Pancreas (tissue), 10 donors: ENCODE measurements around the gene KRTAP10-9. TPM values are rescaled to one million over a fixed set of nuclear protein-coding genes. Genes with fewer than 3 reads are reported as not detected.
A peak's percentile ranks its signal among the peaks of the same experiment; 100 is the strongest.
"Not testable (repeated sequence)": the region's sequence is repeated elsewhere in the genome, so short reads cannot be mapped to it uniquely, and the experiment has no call there.

Experiments used
- ATAC-seq, 4 donors: fragments of 200-7000 bp; cut with Tn5 transposase; one replicate each; pipeline versions ENCODE4 v1.8.0 to v1.9.1; 2020; ENCODE audit warnings: mild to moderate bottlenecking in 4 of 4, moderate library complexity in 4 of 4
- DNase-seq, 6 donors: peaks; one replicate each; pipeline ENCODE4 v3.0.0-alpha.2; 2020
- FAIRE-seq: peaks from 2 replicates; lab custom pipeline; 2012; peaks lifted over from hg19 to GRCh38; lab: Jason Lieb, UNC
- H3K27ac ChIP-seq, 4 donors: fragments of 200-600 bp; sonication (generic); 1 replicate in 3 of 4; 2 replicates in 1 of 4; pipeline versions ENCODE4 v1.5.0 to v1.8.0; 2020
- H3K27me3 ChIP-seq, 4 donors: fragments of 200-600 bp; one replicate each; pipeline ENCODE4 v1.8.0; 2021
- H3K36me3 ChIP-seq, 3 donors: fragments of 200-600 bp; sonication (generic) in 1 of 3; one replicate each; pipeline versions ENCODE4 v1.5.0 to v1.8.0; 2020 to 2021
- H3K4me1 ChIP-seq, 3 donors: fragments of 200-600 bp; one replicate each; pipeline ENCODE4 v1.8.0; 2021
- H3K4me3 ChIP-seq, 4 donors: fragments of 200-600 bp; sonication (generic) in 2 of 4; one replicate each; pipeline versions ENCODE4 v1.5.0 to v1.8.0; 2020 to 2021
- H3K9me3 ChIP-seq, 4 donors: fragments of 200-600 bp; one replicate each; pipeline ENCODE4 v1.8.0; 2021
- WGBS, 2 donors: extraction: QIAGEN DNeasy Blood & Tissue Kit; methylation state at CpG; one replicate each; pipeline ENCODE4 v1.1.7; 2013; 5-methylcytosine and 5-hydroxymethylcytosine counted together
- intact Hi-C, 3 donors: fragments of 100-400 bp; cut with DNase I; formaldehyde crosslinking; loops; one replicate each; pipeline versions ENCODE4 v1.11.1 to v1.14.2; 2022
- polyA plus RNA-seq, 2 donors: library from polyadenylated mRNA; stranded (reverse); fragments of 200-250 nt; gene quantifications; one replicate each; pipeline ENCODE4 v1.2.3, GENCODE V29; 2013
- total RNA-seq, 6 donors: library from RNA; stranded (reverse); fragmentation: NEBNext Ultra II Directional in 4 of 6; extraction: Animal tissue kit (Norgen Biotek cat#: 25700) in 4 of 6; gene quantifications; one replicate each; pipeline versions ENCODE4 v1.2.1 to v1.2.4, GENCODE V29; 2021 to 2023
- TF ChIP-seq, protein P1 (sequence below), 4 donors: fragments of 200-600 bp; sonication (generic) in 3 of 4; IDR thresholded peaks; one replicate each; pipeline versions ENCODE4 v1.5.0 to v1.8.0; 2021; ENCODE audit warnings: antibody characterized with exemption in 4 of 4
- donor health status: healthy with polysubstance abuse.
- donor health status: DM: no; HTN: no; CAD: no; lungs with moderate emphysema.
- donor health status: DM: no; HTN: no; CAD: no.
- donor health status: control.
- donor health status: control.
- donor health status: Bipolar disorder and iron deficiency.
- donor health status: DM: yes; HTN: yes; CAD: no.
- donor health status: DM: no; HTN: no; CAD: no.
- donor health status: DM: no; HTN: no; CAD: no.
- donor health status: DM: yes; HTN: yes; CAD: no.

KRTAP10-9 gene
- total and polyA plus RNA-seq, 8 donors: not detected

DNA sequence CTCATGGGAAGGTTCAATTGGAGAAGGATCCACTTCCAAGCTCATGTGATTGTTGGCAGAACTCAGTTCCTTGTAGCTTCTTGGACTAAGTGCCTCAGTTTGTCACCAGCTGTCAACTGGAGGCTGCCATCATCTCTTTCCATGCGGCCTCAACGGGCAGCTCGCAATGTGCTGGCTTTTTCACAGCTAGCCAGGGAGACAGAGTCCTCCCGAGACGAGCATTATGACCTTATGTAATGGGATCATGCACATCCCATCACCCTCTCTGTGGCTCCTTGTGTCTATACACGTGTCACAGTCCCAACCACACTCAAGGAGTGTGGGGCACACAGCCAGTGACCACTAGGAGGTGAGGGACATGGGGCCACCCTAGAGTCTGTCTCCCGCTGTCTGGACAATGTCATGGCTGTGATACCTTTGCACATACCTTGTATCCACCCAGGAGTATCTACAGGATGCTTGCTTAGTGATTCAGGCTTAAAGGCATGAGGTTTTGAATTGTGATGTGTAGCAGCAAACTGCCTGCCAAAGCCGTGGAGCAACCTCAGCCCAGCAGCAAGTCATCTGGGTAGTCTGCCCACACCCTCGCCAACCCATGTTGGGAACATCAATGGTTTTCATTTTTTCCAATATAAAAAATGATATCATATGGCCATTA, 30.7 kb upstream of the KRTAP10-9 start:
- 55 to 71% methylated on average over 9 of the region's 9 CpGs for WGBS, 2 donors
- Histone ChIP-seq H3K4me1 (no peaks in the 10 kb centered on the region), H3K27ac (no peak overlapping the region), H3K27me3 (no peaks in the 10 kb centered on the region), H3K9me3 (no peaks in the 10 kb centered on the region), H3K36me3 (no peaks in the 10 kb centered on the region), H3K4me3 (no peak overlapping the region)
- TF ChIP-seq, protein P1, sequence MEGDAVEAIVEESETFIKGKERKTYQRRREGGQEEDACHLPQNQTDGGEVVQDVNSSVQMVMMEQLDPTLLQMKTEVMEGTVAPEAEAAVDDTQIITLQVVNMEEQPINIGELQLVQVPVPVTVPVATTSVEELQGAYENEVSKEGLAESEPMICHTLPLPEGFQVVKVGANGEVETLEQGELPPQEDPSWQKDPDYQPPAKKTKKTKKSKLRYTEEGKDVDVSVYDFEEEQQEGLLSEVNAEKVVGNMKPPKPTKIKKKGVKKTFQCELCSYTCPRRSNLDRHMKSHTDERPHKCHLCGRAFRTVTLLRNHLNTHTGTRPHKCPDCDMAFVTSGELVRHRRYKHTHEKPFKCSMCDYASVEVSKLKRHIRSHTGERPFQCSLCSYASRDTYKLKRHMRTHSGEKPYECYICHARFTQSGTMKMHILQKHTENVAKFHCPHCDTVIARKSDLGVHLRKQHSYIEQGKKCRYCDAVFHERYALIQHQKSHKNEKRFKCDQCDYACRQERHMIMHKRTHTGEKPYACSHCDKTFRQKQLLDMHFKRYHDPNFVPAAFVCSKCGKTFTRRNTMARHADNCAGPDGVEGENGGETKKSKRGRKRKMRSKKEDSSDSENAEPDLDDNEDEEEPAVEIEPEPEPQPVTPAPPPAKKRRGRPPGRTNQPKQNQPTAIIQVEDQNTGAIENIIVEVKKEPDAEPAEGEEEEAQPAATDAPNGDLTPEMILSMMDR (IDR thresholded peaks at IDR 0.05): no peak
- ATAC-seq (no peak), FAIRE-seq (no peak), DNase-seq (no peak)
- intact Hi-C loops: no loop called here

GRCh38 chr21:44598061-44598460, 28.8 kb upstream of the KRTAP10-9 start:
- no peaks in the 10 kb centered on the region for H3K36me3 ChIP-seq
- H3K4me1 ChIP-seq: no peaks in the 10 kb centered on the region
- TF ChIP-seq, protein P1 (IDR thresholded peaks at IDR 0.05): no peak
- H3K4me3 ChIP-seq: no peak overlapping the region
- ATAC-seq (no peak), FAIRE-seq (no peak), DNase-seq (no peak)
- no peaks in the 10 kb centered on the region for H3K9me3 ChIP-seq
- intact Hi-C loops: no loop called here
- no peak overlapping the region for H3K27ac ChIP-seq
- no peaks in the 10 kb centered on the region for H3K27me3 ChIP-seq
- 59 to 62% methylated on average over 11 of the region's 11 CpGs for WGBS, 2 donors

GRCh38 chr21:44599264-44600029, 27.4 kb upstream of the KRTAP10-9 start:
- Histone ChIP-seq H3K9me3 (no peaks in the 10 kb centered on the region), H3K36me3 (no peaks in the 10 kb centered on the region), H3K4me1 (no peaks in the 10 kb centered on the region), H3K4me3 (no peak overlapping the region), H3K27me3 (peaks cover 0 to 4% (median 0%) of the 10 kb centered on the region in 4 donors), H3K27ac (no peak overlapping the region)
- TF ChIP-seq, protein P1 (IDR thresholded peaks at IDR 0.05): no peak
- FAIRE-seq (no peak), ATAC-seq (no peak), DNase-seq (no peak)
- intact Hi-C loops: no loop called here
- 71 to 76% methylated on average over 8 of the region's 8 CpGs for WGBS, 2 donors

- H3K4me3 ChIP-seq, H3K4me1 ChIP-seq, H3K36me3 ChIP-seq, H3K27ac ChIP-seq, ATAC-seq, H3K9me3 ChIP-seq, DNase-seq, intact Hi-C loops, FAIRE-seq, H3K27me3 ChIP-seq: not testable (repeated sequence)
- WGBS, 2 donors: 45 to 55% methylated on average over 19 to 23 of the region's 23 CpGs
Measured at GRCh38 chr21:44600118-44600978, 26.5 kb upstream of the KRTAP10-9 start, which contains the start of gene KRTAP10-7. Gene KRTAP10-7 (plus strand): TSS chr21:44600597. CDS start chr21:44600622, 25 bp downstream.

GRCh38 chr21:44601091-44601490, 25.8 kb upstream of the KRTAP10-9 start:
- peak in 1 of 6 donors; percentile 39 for DNase-seq
- ATAC-seq, H3K27me3 ChIP-seq, H3K4me1 ChIP-seq, H3K9me3 ChIP-seq, H3K36me3 ChIP-seq, H3K27ac ChIP-seq, FAIRE-seq, intact Hi-C loops, H3K4me3 ChIP-seq: not testable (repeated sequence)
- WGBS, 2 donors: 45 to 71% methylated on average over 9 to 10 of the region's 10 CpGs
